Spleen (tissue), 11 donors: Measurements from ENCODE around the gene ENC1. TPM values are rescaled to one million over a fixed set of nuclear protein-coding genes. Genes with fewer than 3 reads are reported as not detected.

Source experiments
- DNase-seq: peaks from one replicate; pipeline ENCODE4 v3.0.0-alpha.2; 2020
- H3K27ac ChIP-seq, 8 donors: fragments of 200-600 bp; sonication (generic) in 7 of 8; 1 replicate in 4 of 8; 2 replicates in 4 of 8; pipeline versions ENCODE4 v1.5.0 to v1.8.0; 2016 to 2021; ENCODE audit warnings: inconsistent platforms in 4 of 8, mild to moderate bottlenecking in 4 of 8, moderate library complexity in 1 of 8
- H3K27me3 ChIP-seq, 7 donors: fragments of 200-600 bp; sonication (generic) in 6 of 7; replicated peaks in 1 of 7; 1 replicate in 4 of 7; 2 replicates in 3 of 7; pipeline versions ENCODE4 v1.5.0 to v1.8.0; 2016 to 2021; ENCODE audit warnings: inconsistent platforms in 3 of 7, mild to moderate bottlenecking in 1 of 7
- H3K36me3 ChIP-seq, 6 donors: fragments of 200-600 bp; sonication (generic) in 5 of 6; 1 replicate in 4 of 6; 2 replicates in 2 of 6; pipeline versions ENCODE4 v1.5.0 to v1.8.0; 2016 to 2021; ENCODE audit warnings: inconsistent platforms in 2 of 6
- H3K4me1 ChIP-seq, 6 donors: fragments of 200-600 bp; sonication (generic) in 5 of 6; 1 replicate in 3 of 6; 2 replicates in 3 of 6; pipeline versions ENCODE4 v1.5.0 to v1.8.0; 2016 to 2021; ENCODE audit warnings: inconsistent platforms in 3 of 6
- H3K4me3 ChIP-seq, 8 donors: fragments of 200-600 bp; sonication (generic) in 7 of 8; 1 replicate in 4 of 8; 2 replicates in 4 of 8; pipeline versions ENCODE4 v1.5.0 to v1.8.0; 2016 to 2021; ENCODE audit warnings: inconsistent platforms in 4 of 8, mild to moderate bottlenecking in 4 of 8, moderate library complexity in 2 of 8
- H3K9me3 ChIP-seq, 8 donors: fragments of 200-600 bp; sonication (generic) in 7 of 8; 1 replicate in 4 of 8; 2 replicates in 4 of 8; pipeline versions ENCODE4 v1.5.0 to v1.8.0; 2016 to 2021; ENCODE audit warnings: inconsistent platforms in 4 of 8
- POLR2A ChIP-seq, 3 donors: fragments of 450-650 bp; IDR thresholded peaks; one replicate each; pipeline ENCODE4 v1.5.1; 2017; ENCODE audit warnings: antibody characterized with exemption in 3 of 3, mild to moderate bottlenecking in 1 of 3
- POLR2AphosphoS5 ChIP-seq, 3 donors: sonication (generic); formaldehyde crosslinking; IDR thresholded peaks; one replicate each; pipeline ENCODE4 v1.5.1; 2017; ENCODE audit warnings: antibody characterized with exemption in 3 of 3
- WGBS, 5 donors: extraction: QIAGEN DNeasy Blood & Tissue Kit in 3 of 5; methylation state at CpG; one replicate each; pipeline versions ENCODE4 v1.1.5 to v1.1.7; 2013 to 2018; 5-methylcytosine and 5-hydroxymethylcytosine counted together
- intact Hi-C: fragments of 100-400 bp; cut with DNase I; formaldehyde crosslinking; loops from one replicate; pipeline ENCODE4 v1.15.0; 2023; ENCODE audit warnings: low total_unique reads
- polyA plus RNA-seq, 3 donors: library from polyadenylated mRNA; stranded (reverse); fragments of 200-250 nt; gene quantifications; one replicate each; pipeline ENCODE4 v1.2.1, GENCODE V29; 2013
- total RNA-seq, 7 donors: library from RNA; depleted of rRNA in 3 of 7; stranded (reverse); fragments of >200 nt in 3 of 7; fragmentation: NEBNext Ultra II Directional in 4 of 7; extraction: Animal tissue kit (Norgen Biotek cat#: 25700) in 4 of 7; gene quantifications; one replicate each; pipeline versions ENCODE4 v1.1.0 to v1.2.1, GENCODE V29; 2016 to 2021
- TF ChIP-seq, protein P1 (sequence below), 11 experiments: fragments of 200-600 bp in 7 of 11; fragments of 450-650 bp in 4 of 11; sonication (generic) in 4 of 11; IDR thresholded peaks in 8 of 11; conservative IDR thresholded peaks in 3 of 11; 1 replicate in 7 of 11; 2 replicates in 4 of 11; pipeline versions ENCODE4 v1.4.0 to v1.8.0; 2016 to 2021; ENCODE audit warnings: antibody characterized with exemption in 11 of 11, inconsistent platforms in 4 of 11, mild to moderate bottlenecking in 1 of 11
- donor health status: healthy with polysubstance abuse.
- donor health status: DM: no; HTN: no; CAD: no; lungs with moderate emphysema.
- donor health status: DM: no; HTN: no; CAD: no.
- donor health status: Bipolar disorder and iron deficiency.
- donor health status: healthy.
- donor health status: DM: no; HTN: no; CAD: no.
- donor health status: DM: yes; HTN: yes; CAD: no.

ENC1 gene
- total and polyA plus RNA-seq, 10 donors = 3.8 to 19.5 (median 11.2) TPM

DNA sequence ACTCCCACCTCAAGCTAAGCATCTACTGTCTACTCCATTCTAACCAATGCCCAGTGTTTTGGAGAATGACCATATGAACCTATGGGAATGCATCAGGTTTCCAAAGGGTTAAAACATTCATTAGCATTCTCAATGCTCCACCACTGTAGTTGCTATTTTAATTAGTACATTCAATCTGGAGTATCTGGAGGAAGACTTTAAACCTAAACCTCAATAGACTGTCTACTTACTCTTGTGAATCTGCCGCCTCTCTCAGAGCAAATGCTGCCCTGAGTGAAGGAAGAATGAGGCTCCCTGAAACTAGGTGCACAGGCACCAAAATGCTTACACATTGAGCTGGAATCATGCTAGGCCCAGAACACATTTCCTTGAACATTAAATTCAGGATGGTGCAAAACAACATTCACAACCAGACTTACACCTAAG lies 2.0 kb downstream of the ENC1 start:
- no peak for DNase-seq
- Histone ChIP-seq H3K36me3 (peaks cover 0 to 28% (median 5%) of the 10 kb centered on the region in 6 donors), H3K27me3 (peaks cover 0 to 19% (median 0%) of the 10 kb centered on the region in 7 donors), H3K27ac (peak overlapping the region in 6 of 8 donors; percentile 58 to 98 (median 92)), H3K4me3 (peak overlapping the region in 7 of 8 donors; percentile 76 to 87 (median 78)), H3K9me3 (no peaks in the 10 kb centered on the region), H3K4me1 (peaks cover 16 to 84% (median 61%) of the 10 kb centered on the region in 6 donors)
- intact Hi-C loops = loop anchor here (10.0 kb wide), 1 partner anchor 64 kb away; no protein-coding TSS in a partner anchor
- TF ChIP-seq POLR2AphosphoS5 (IDR thresholded peaks at IDR 0.05) (no peak), POLR2A (IDR thresholded peaks at IDR 0.05) (no peak)
- TF ChIP-seq, protein P1, sequence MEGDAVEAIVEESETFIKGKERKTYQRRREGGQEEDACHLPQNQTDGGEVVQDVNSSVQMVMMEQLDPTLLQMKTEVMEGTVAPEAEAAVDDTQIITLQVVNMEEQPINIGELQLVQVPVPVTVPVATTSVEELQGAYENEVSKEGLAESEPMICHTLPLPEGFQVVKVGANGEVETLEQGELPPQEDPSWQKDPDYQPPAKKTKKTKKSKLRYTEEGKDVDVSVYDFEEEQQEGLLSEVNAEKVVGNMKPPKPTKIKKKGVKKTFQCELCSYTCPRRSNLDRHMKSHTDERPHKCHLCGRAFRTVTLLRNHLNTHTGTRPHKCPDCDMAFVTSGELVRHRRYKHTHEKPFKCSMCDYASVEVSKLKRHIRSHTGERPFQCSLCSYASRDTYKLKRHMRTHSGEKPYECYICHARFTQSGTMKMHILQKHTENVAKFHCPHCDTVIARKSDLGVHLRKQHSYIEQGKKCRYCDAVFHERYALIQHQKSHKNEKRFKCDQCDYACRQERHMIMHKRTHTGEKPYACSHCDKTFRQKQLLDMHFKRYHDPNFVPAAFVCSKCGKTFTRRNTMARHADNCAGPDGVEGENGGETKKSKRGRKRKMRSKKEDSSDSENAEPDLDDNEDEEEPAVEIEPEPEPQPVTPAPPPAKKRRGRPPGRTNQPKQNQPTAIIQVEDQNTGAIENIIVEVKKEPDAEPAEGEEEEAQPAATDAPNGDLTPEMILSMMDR (IDR thresholded peaks at IDR 0.05 in 8 of 11, conservative IDR thresholded peaks at IDR 0.05 in 3 of 11) = no peak
- 62 to 74% (median 71%) methylated on average over 1 of the region's 1 CpG for WGBS, 5 donors

DNA sequence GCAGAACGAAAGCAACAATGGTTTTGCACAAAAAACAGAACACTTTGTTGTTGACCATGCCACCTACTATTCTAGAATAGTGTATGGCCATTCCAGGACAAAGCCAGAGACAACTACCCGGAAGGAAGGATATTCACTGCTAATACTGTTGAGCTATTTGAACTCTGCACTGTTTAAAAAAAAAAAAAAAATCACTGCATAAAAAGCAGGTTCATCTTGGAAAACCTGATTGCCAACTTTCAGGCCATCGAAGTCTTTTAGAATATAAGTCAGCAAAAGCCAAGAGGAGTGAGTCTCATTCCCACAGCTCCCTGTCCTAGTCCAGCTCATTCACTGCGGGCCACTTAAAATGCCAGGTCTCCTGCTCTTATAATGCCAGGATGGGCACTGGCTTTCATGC lies 4.0 kb downstream of the ENC1 start:
- no peak overlapping the region for H3K27ac ChIP-seq
- no peak overlapping the region for H3K4me3 ChIP-seq
- intact Hi-C loops = loop anchor here (10.0 kb wide), 1 partner anchor 62 kb away; no protein-coding TSS in a partner anchor
- no peak for DNase-seq
- TF ChIP-seq POLR2AphosphoS5 (IDR thresholded peaks at IDR 0.05) (no peak), POLR2A (IDR thresholded peaks at IDR 0.05) (no peak)
- TF ChIP-seq, protein P1 (IDR thresholded peaks at IDR 0.05 in 8 of 11, conservative IDR thresholded peaks at IDR 0.05 in 3 of 11) = no peak
- peaks cover 25 to 84% (median 60%) of the 10 kb centered on the region in 6 donors for H3K4me1 ChIP-seq
- 82 to 93% (median 92%) methylated on average over 4 of the region's 4 CpGs for WGBS, 5 donors
- no peaks in the 10 kb centered on the region for H3K9me3 ChIP-seq
- H3K27me3 ChIP-seq = peaks cover 0 to 19% (median 0%) of the 10 kb centered on the region in 7 donors
- H3K36me3 ChIP-seq = peaks cover 0 to 43% (median 8%) of the 10 kb centered on the region in 6 donors

DNA sequence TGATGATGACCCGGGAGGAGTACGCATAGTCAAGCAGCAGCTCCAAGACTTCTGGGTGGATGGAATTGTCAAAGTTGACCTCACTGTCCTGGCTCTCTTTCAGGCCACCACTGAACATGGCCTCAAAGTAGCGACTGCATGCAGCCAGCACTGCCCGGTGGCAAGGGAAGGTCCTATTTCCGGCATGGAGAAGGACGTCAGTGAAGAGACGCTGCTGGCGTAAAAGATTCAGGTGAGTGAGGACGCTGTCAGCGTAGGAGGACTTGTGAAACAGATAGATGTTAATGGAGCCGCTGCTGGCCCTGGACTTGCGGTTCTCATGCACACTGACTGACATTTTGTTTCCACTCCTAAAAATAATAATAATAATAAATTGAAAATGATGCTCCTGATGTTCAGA lies 4.4 kb downstream of the ENC1 start:
- H3K27me3 ChIP-seq = peaks cover 0 to 15% (median 0%) of the 10 kb centered on the region in 7 donors
- TF ChIP-seq POLR2A (IDR thresholded peaks at IDR 0.05) (no peak), POLR2AphosphoS5 (IDR thresholded peaks at IDR 0.05) (no peak)
- TF ChIP-seq, protein P1 (IDR thresholded peaks at IDR 0.05 in 8 of 11, conservative IDR thresholded peaks at IDR 0.05 in 3 of 11) = no peak
- intact Hi-C loops = loop anchor here (10.0 kb wide), 1 partner anchor 61 kb away; no protein-coding TSS in a partner anchor
- no peak overlapping the region for H3K27ac ChIP-seq
- no peak overlapping the region for H3K4me3 ChIP-seq
- peaks cover 24 to 84% (median 60%) of the 10 kb centered on the region in 6 donors for H3K4me1 ChIP-seq
- H3K36me3 ChIP-seq = peaks cover 0 to 43% (median 8%) of the 10 kb centered on the region in 6 donors
- no peaks in the 10 kb centered on the region for H3K9me3 ChIP-seq
- 89 to 96% (median 92%) methylated on average over 12 of the region's 12 CpGs for WGBS, 5 donors
- no peak for DNase-seq

DNA sequence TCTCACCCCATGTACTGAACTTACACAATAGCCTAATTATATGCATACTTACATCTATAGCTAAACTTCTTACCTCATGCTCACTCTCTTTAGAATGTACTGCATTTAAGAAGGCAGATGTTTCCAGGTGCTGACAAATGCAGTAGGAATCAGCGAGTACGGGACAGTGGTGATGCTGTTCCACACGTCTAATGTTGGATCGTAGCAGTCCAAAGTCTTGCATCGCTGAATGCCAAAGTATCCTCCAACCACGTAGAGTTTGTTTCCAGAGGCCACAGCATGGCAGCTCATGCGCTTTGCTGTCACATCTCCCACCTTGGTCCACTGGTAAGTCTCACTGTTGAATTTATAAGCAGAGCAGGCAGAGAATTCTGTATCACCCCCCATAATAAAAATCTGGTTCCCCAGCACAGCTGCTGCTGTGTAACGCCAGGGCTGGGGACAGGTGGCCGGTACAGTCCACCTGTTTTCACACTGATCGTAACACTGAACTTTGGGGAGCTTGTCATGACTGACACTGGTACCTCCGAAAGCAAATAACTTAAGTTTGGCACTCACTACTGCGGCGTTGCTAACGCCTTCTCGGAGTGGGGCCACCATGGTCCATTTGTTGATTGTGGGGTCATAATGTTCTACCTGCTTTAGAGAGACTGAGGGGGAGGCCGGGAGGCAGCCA lies 5.8 kb downstream of the ENC1 start:
- intact Hi-C loops = loop anchor here (10.0 kb wide), 1 partner anchor 60 kb away; no protein-coding TSS in a partner anchor
- TF ChIP-seq, protein P1 (IDR thresholded peaks at IDR 0.05 in 8 of 11, conservative IDR thresholded peaks at IDR 0.05 in 3 of 11) = no peak
- TF ChIP-seq POLR2AphosphoS5 (IDR thresholded peaks at IDR 0.05) (no peak), POLR2A (IDR thresholded peaks at IDR 0.05) (no peak)

More for the DNA sequence above, 5.8 kb downstream of the ENC1 start:
- 94 to 98% (median 96%) methylated on average over 16 of the region's 16 CpGs for WGBS, 5 donors
- no peak overlapping the region for H3K4me3 ChIP-seq
- no peak for DNase-seq
- no peaks in the 10 kb centered on the region for H3K9me3 ChIP-seq
- H3K27ac ChIP-seq = no peak overlapping the region
- H3K4me1 ChIP-seq = peaks cover 35 to 86% (median 57%) of the 10 kb centered on the region in 6 donors
- H3K36me3 ChIP-seq = peaks cover 0 to 51% (median 8%) of the 10 kb centered on the region in 6 donors
- peaks cover 0 to under 1% (median 0%) of the 10 kb centered on the region in 7 donors for H3K27me3 ChIP-seq
